Endothelial cell (in vitro differentiated cells): ENCODE data around the gene IQCE. TPM values are rescaled to one million over a fixed set of nuclear protein-coding genes. Genes with fewer than 3 reads are reported as not detected.

Experiments
- DNase-seq: peaks from one replicate; pipeline ENCODE4 v3.0.0; 2021; ENCODE audit warnings: low spot score
- H3K27ac Mint-ChIP-seq: one replicate; pipeline ENCODE4 v1.8.0; 2021; ENCODE audit warnings: mixed read lengths, inconsistent platforms; ENCODE audit not compliant: unreplicated experiment
- H3K27me3 Mint-ChIP-seq: one replicate; pipeline ENCODE4 v1.8.0; 2021; ENCODE audit warnings: mild to moderate bottlenecking, moderate library complexity, mixed read lengths, inconsistent platforms; ENCODE audit not compliant: unreplicated experiment
- H3K36me3 Mint-ChIP-seq: one replicate; pipeline ENCODE4 v1.8.0; 2021; ENCODE audit warnings: mild to moderate bottlenecking, low read depth, mixed read lengths, inconsistent platforms; ENCODE audit not compliant: unreplicated experiment
- H3K4me1 Mint-ChIP-seq: one replicate; pipeline ENCODE4 v1.8.0; 2021; ENCODE audit warnings: mild to moderate bottlenecking, mixed read lengths, inconsistent platforms; ENCODE audit not compliant: unreplicated experiment
- H3K4me3 Mint-ChIP-seq: one replicate; pipeline ENCODE4 v1.8.0; 2021; ENCODE audit warnings: mild to moderate bottlenecking, mixed read lengths, inconsistent platforms; ENCODE audit not compliant: unreplicated experiment
- H3K9me3 Mint-ChIP-seq: one replicate; pipeline ENCODE4 v1.8.0; 2021; ENCODE audit warnings: mixed read lengths, inconsistent platforms; ENCODE audit not compliant: unreplicated experiment
- CTCF ChIP-seq: fragments of 200-600 bp; sonication (generic); IDR thresholded peaks from one replicate; pipeline ENCODE4 v1.5.0; 2021; ENCODE audit warnings: antibody characterized with exemption; ENCODE audit not compliant: unreplicated experiment
- total RNA-seq: library from RNA; stranded (reverse); fragmentation: NEBNext Ultra II Directional; extraction: Animal tissue kit (Norgen Biotek cat#: 25700); gene quantifications from one replicate; pipeline ENCODE4 v1.2.1, GENCODE V29; 2021; ENCODE audit not compliant: unreplicated experiment

Gene IQCE
- total RNA-seq, 1 donor from 2014 or later = 9.6 TPM

GRCh38 chr7:2568521-2569223 lies 9.9 kb downstream of the IQCE start:
- Mint-ChIP-seq H3K36me3 (peaks cover 6% of the 10 kb centered on the region), H3K9me3 (no peaks in the 10 kb centered on the region), H3K27ac (no peak overlapping the region), H3K4me1 (no peaks in the 10 kb centered on the region), H3K27me3 (peaks cover 2% of the 10 kb centered on the region), H3K4me3 (no peak overlapping the region)
- DNase-seq = no peak
- TF ChIP-seq CTCF = no peak

- Mint-ChIP-seq H3K9me3 (no peaks in the 10 kb centered on the region), H3K4me1 (no peaks in the 10 kb centered on the region), H3K36me3 (peaks cover 6% of the 10 kb centered on the region), H3K27ac (no peak overlapping the region), H3K27me3 (peaks cover 2% of the 10 kb centered on the region), H3K4me3 (no peak overlapping the region)
- DNase-seq = no peak
- no peak for TF ChIP-seq CTCF
These were observed 10.6 kb downstream of the IQCE start for GRCh38 chr7:2569421-2569820.

GRCh38 chr7:2570021-2570420 lies 11.2 kb downstream of the IQCE start:
- no peak overlapping the region for H3K4me3 Mint-ChIP-seq
- no peaks in the 10 kb centered on the region for H3K4me1 Mint-ChIP-seq
- H3K36me3 Mint-ChIP-seq = peaks cover 6% of the 10 kb centered on the region
- no peak for TF ChIP-seq CTCF
- no peaks in the 10 kb centered on the region for H3K9me3 Mint-ChIP-seq
- no peaks in the 10 kb centered on the region for H3K27me3 Mint-ChIP-seq
- no peak overlapping the region for H3K27ac Mint-ChIP-seq
- DNase-seq = no peak

GRCh38 chr7:2571409-2571808 lies 12.6 kb downstream of the IQCE start:
- peaks cover 6% of the 10 kb centered on the region for H3K36me3 Mint-ChIP-seq
- TF ChIP-seq CTCF = no peak
- H3K27me3 Mint-ChIP-seq = peaks cover 2% of the 10 kb centered on the region
- no peak overlapping the region for H3K4me3 Mint-ChIP-seq
- no peak for DNase-seq
- H3K27ac Mint-ChIP-seq = no peak overlapping the region
- H3K9me3 Mint-ChIP-seq = no peaks in the 10 kb centered on the region
- H3K4me1 Mint-ChIP-seq = no peaks in the 10 kb centered on the region

GRCh38 chr7:2572101-2572842 lies 13.5 kb downstream of the IQCE start:
- Mint-ChIP-seq H3K36me3 (peaks cover 6% of the 10 kb centered on the region), H3K27ac (no peak overlapping the region), H3K4me1 (no peaks in the 10 kb centered on the region), H3K4me3 (no peak overlapping the region), H3K9me3 (no peaks in the 10 kb centered on the region), H3K27me3 (peaks cover 2% of the 10 kb centered on the region)
- no peak for DNase-seq
- no peak for TF ChIP-seq CTCF
